ENCODE measurements around the gene ALPI.

Gene ALPI

DNA sequence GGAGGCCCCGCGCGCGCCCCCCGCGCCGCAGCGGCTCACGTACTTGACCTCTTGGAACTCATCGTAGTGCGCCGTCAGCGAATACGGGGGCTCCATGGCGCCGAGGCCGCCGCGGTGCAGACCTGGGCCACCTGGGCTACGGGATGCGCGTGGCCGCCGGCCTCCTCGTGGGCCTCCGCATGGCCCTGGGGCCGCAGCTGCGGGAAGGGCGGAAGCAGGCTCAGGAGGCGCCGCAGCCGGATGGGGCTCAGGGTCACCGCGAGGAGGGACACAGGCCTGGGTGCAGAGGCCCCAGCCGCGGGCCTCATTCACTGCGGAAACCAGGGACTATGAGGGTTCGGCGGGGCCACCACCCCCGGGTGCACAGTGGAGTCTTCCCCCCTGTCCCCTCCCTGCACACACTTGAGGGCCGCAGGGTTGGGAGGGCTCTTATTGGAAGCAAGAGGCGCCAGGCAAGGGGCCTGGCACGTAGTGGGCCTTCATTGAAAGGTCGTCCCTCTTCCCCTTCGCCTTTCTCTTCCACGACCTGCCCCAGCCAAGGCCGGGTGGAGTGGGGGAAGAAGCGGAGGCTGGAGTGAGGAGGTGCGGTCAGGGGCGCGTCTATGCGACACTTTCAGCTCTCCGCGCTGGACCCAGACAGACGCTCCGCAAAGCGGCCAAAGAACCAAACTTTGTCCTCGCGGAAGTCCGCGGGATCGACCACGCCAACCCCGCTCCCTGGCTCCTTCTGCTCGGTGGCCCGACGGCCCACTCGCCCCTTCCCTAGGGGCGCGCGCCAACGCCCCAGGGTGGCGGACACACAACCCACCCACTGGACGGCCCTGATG, 30.8 kb downstream of the ALPI start:
- no peak for DNase-seq

DNA sequence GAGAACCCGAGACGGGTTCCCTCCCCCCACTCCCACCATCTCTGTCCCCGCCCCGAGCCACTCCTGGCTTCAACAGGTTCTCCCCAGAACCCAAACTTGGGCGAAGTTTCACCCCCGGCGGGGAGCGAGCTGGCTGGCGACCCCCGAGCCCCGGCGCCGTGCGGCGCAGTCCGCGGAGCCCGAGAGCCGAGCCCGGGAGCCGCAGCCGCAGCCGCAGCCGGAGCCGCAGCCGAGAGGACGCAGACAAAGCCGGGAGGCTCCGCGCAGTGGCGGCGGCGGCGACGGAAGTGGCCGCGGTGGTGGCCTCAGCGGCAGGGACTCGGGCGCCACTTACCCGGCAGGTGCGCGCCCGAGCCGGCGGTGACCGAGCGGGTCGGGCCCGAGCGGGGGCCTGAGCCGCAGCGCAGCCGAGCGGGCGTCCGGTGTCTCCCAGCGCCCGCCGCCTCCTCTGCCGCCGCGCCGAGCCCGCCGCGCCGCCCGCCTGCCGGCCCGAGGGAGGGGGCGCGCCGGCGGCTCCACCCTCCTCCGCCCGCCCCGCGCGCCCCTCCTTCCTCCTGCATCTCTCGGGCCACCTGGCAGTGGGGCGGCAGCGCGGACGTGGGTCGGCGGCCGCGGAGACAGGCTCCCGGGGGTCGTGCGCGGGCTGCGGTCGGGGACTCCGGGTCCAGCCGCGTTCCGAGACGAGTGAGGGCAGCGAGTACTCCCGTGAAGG, 31.6 kb downstream of the ALPI start, which contains the start of gene ECEL1:
Gene ECEL1 (minus strand): TSS at position 450 of the 712 bp plus-strand sequence. CDS start 1,181 bp downstream, outside the sequence.
- no peak for DNase-seq

DNA sequence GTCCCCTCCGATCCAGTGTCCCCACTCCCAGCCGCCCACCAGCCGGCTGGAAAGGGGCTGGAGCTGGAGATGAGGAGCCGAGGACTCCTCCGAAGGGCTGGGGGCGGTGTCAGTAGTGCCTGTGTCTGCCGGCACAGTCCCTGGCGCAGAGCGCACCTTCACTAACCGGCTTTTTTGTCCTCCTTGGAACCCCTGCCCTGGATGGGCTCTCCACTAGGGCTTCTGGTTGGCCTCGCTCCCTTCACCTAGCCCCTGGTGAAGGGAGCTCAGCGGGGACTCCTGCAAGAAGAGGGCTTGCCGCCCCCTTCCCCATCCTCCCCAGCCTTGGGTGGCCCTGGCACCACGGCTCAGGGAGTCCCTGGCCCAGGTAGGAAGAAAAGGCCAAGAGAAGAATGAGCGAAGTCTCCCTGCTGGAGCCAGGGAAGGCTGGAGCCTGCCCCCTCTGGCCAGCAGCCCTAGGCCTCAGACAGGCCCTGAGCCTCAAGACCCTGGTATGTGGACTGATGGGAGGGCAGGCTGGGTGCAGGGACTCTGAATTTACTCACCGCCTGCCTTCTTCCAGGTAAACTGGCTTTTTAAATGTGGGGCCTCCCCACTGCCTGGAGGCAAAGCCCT, 32.3 kb downstream of the ALPI start:
- no peak for DNase-seq

DNA sequence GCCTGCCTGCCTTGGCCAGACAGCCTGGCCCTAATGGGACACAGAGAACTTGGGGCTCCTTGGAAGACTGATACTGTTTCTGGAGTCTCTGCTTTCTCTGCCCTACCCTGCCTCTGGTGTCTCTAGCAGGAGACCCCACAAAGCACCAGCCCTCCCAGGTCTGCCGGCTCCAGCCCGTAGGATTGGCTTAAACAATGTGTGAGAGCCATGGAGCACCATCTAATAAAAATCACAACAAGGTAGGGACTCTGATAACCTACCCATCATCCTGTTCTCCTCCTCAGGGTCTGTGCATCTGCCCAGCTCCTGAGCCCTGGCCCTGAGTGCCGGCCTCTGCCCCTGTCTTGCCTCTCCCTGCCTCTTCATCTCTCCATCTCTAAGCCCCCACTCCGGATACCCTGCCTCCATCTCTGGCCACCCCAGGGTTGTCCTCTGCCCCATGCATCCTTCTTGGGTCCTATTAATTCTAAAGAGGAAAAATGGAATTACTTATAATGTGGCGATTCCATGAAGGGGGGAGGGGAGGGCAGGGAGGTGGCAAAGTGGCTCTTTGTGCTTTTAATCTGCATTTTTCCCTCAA, 32.9 kb downstream of the ALPI start:
- DNase-seq: no peak

DNA sequence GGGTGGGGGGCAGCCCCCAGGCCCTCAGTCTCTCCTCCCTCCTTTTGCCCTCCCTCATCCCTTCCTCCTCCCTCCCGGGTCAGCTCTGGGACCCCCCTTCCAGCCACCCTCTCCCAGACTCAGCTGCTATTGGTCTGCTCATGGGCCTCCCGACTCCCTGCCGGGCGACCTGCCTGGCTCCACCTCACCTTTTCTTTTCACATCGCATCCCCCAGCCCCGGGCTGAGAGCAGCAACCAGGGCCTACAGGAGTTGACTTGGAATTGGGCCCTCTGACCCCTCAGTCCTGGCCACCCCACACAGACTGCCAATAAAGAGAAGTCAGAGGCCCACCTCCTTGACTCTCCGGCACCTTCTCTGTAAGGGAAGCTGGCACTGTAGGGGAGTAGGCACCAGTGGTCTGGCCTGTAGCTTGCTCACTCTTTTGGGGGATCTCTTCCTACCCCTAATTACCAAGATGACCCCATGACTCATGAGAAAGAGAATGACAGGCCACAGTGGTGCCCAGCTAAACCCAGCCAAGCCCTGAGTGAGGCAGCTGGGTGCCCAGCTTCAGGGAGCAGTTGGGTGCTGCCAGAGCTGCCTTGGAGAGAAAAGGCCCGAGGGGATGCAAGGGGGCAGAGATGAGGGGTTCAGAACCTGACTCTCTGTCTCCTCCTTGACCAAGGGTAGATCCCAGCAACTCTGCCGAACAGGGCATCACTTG, 33.7 kb downstream of the ALPI start:
- no peak for DNase-seq

DNA sequence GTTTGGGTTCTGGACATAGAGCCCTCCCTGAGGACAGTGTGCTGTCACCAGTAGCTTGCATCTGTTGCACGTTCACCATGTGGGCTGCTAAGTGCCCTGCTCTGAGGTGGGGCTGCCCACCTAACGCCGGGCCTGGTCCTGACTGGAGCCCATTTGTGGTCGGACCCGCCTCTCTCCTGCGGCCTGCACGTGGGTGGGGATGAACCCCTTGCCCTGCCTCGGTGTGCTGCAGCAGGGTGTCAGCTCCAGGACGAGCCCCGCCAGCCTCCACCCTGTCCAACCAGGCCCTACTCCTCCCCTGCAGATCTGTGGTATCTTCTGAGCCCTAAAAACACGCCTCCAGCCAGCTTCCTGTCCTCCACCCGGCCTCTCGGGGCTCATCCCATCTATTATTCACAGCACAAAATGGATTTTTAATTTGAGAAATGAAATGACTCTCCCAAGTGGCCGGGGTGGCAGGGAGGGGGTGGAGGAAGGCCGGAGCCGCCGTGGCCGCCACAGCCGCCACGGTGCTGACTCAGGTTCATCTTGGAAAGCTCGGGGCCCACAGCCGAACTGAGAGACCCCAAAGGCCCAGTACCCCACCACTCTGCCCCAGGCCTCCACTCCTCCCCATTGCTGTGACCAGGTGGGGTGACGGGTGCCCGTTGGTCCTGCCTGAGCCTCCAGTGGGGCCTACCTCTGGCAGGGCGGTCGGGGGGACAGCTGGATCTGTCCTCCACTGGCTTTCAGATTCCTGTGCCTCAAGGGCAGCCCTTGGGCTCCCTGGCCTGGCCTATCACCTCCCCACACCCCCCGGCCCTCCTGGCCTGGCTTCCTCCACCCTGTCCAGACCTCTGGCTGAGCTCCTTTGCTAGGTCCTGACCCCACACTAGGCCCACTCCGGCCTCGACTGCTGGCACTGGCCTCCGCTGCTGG, 34.5 kb downstream of the ALPI start:
- DNase-seq: no peak

DNA sequence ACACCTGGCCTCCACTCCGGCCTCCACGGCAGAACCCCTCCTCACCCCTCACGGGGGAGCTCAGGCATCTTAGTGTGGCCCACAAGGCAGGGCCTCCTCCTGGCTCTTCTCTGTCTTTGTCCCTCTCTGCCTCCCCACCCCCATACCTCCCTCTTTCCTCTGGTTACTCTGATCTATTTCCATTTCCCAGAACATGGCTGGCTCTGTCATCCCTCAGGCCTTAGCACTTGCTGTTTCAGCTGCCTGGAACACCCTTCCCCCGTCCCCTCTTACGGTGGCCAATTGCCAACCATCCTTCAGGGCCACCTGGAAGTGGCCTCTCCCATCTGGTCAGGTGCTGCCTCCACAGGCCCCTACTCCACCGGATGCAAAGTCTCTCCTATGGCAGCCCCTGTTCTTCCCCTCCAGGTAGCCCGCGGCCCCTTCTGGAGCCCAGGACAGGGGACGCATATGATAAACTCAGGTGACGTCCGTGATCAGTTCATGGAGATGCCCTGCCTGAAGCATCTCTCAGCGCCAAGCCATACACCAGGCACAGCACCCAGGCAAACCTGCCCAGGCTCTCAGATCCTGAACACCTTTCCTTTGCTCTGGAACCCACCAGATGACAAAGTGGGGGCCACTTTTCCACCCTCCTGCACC, 35.3 kb downstream of the ALPI start:
- no peak for DNase-seq

DNA sequence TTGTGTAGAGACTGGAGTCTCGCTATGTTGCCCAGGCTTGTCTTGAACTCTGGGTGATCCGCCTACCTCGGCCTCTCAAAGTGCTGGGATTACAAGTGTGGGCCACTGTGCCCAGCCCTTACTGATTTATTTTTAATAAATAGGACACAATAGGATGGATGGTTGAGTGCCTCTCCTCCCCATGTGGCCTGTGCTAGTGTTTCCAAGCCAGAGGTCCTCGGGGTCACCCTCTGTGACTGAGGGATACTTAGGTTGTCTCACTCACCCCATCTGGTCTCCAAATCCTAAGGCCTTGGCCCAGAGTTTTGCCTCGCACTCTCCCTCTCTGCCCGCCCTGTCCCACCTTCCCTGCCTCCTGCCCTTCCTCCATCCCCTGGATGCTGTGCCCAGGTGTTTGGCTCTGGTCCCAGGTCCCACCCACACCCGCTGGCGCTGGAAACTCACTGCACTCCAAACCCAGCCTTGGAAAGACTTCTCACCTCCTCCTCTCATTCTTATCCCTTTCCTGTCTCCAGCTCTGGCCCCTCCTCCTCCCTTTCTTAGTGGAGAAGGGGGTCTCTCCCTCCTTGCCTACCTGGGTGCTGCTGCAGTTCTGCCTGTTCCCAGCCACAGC, 36.4 kb downstream of the ALPI start:
- DNase-seq: no peak

DNA sequence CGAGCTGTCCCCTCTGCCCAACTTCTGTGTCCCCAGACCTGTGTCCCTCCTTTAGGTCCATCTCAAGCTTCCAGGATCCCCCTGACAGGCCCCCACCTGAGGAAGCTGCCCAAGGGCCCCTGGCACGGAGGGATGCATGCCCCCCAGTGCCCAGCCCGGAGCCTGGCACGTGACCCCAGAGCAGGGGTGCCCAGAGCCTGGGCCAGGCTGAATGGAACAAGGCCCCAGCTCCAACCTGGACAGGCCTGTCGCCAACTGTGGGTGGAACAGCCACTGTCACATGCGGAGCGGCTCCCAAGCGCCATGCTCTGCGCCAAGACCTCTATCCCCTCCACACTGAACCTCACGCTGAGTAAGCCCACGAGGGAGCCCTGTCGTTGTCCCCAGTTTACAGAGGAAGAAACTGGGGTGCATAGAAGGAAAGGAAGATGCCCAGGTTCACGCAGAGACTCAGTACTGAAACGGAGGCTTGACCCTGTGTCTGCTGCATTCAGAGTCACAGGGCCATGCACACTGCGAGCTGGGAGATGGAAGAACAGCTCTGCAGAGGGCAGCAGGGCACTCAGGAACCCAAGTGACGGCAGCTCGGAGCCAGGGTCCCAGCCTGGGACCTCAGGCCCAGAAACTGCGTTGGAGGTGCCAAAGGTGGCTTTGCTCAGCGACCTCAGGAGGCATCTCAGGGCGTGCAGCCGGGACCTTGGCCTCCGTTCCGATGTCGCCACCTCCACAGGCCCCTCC, 37.2 kb downstream of the ALPI start:
- no peak for DNase-seq

DNA sequence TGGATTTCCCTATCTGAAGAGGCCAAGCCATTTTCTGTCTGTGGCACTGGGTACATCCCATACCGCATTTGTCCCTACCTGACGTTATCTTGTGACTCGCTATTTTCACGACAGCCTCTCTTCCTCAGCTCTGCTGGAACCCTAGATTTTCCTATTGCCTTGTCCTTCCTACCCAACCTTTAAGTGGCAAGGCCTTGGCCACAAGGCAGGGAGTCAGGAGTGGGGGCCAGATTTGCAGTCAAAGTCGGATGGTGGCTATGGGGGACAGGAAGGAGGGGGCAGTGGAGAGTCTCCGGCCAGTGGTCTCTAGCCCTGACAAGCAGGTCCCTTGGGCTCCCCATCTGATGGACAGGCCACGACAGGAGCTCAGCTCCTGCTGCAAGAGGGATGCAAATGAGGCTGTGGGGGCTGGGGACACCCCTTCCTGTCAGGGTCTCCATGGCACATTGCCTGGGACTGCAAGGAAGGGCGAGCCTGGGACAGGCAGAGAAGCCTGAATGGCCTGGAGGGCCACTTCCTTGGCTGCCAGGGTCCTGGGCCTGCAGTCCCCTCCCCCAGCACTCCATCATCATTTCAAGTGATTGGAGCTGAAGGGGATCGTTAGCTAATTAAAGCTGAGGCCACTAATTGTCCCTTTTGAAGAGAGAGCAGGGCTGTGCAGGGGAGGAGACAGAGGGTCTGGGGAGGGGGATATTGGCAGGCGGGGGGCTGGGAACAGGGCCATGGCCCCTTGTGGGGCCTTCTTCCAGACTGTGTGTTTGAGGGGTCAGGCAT, 37.9 kb downstream of the ALPI start:
- no peak for DNase-seq

DNA sequence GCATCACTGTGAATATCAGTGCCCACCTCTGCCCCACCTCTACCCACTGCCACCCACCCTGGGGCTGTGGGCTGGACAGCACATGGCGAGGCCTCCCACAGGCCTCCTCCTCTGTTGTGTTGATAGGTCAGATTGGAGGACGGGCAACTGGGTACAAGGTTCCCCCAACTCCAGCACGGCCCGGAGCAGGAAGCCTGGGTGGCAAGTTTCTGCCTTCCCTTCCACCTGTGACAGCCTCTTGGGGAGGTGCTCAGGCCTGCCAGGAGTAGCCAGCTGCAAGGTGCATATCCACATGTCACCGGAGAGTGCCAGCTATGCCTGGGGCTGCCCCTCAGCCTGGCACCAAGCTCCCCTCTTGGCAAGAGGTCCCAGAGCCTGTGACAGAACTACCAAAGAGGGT, 38.6 kb downstream of the ALPI start:
- no peak for DNase-seq

DNA sequence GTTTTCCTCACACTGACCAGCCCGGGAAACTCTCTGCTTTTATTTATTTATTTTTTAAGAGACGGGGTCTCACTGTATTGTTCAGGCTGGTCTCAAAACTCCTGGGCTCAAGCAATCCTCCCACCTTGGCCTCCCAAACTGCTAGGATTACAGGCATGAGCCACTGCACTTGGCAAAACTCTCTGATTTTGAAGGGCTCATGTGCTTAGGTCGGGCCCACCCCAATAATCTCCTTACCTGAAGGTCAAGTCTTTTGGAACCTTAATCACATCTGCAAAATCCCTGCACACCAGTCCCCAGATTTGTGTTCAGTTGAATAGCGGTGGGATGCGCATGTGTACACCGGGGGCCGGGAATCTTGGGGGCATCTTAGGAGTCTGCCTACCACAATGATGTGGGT, 39.3 kb downstream of the ALPI start:
- no peak for DNase-seq

DNA sequence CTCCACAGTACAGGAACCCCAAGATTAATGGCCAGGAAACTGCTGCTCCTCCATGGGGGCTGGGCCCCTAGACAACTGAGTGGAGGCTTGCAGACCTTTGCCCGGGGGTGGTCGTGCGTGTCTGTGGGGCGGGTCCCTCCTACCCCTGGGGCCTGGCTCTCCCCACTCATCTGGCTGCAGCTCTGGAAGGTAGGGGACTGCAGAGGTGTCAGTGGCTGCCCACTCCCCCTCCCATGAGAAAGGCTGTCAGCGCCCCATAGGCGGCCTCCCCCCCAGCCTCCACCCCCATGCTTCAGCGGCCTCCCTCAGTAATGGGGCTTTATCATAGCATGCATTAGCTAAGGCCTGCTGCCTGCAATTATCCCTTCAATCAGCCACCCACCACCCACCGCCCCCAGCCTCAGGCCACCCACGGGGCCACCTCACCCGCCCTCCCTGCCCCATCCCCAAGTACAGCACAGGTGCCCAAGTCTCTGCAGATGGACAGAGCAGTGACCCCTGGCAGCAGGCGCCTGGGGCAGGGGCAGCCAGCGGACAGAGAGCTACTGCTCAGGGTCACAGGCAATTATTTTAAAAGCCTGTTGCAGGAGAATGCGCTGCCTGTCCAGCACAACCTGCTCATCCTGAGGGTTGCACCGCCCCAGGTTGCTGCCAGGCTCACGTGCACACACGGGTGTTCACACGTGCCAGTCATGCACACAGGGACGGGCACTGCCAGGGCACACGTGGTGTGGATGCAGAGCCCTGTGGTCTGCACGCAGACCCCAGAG, 40.7 kb downstream of the ALPI start:
- no peak for DNase-seq

DNA sequence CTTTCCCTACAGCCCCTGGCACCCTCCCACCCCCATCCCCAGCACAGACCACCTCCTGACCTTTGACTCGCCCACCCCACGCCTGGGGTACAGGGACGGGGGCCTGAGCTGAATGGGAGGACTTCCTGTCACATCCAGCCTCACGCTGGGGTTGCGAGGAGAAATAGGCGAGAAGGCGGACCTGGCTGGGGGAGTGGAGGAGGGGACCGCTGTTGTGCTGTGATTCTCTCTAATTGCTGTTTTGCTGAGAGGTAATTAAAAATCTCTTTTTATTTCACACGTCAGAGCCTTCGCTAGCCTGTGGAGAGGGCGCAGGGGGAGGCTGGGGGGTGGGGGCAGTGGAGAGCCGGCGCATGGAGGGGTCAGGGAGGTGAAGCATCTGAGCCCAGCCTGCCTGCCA, 41.4 kb downstream of the ALPI start:
- DNase-seq: no peak

DNA sequence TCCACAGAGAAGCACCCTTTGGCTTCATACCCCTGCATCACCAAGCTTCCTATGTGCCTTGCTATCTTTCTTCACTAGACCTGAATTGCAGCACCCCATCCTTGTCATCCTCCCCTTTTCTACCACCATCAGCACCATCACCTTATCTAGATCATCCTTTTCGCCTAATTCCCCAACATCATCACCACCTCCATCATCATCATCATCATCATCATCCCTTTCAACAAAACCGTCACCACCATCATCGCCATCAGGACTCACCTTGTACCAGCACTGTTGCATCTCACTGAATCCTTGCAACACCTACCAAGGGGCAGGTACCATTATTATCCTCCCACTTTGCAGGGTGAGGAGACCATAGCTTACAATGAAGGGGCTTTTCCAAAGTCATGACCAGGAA, 42.5 kb downstream of the ALPI start:
- DNase-seq: no peak

DNA sequence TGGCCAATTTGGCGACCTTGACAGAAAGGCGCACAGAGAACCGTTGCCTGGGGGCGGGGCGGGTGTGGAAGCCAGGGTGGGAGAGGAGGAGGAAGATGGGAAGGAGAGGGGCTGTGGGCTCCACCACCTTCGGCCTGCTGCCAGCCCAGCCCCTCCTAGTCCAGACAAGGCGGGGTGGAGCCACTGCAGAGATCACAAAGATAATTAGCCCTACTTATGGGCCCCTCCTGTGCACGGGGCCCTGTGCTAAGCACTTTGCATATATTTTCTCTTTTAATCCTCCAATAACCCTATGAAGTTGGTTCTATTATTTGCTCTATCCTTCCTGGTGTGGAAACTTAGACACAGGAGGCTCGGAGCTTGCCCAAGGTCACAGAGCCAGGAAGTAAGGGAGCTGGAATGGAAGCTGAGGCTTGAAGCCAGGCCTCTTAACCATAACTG, 45.4 kb downstream of the ALPI start:
- DNase-seq: no peak

DNA sequence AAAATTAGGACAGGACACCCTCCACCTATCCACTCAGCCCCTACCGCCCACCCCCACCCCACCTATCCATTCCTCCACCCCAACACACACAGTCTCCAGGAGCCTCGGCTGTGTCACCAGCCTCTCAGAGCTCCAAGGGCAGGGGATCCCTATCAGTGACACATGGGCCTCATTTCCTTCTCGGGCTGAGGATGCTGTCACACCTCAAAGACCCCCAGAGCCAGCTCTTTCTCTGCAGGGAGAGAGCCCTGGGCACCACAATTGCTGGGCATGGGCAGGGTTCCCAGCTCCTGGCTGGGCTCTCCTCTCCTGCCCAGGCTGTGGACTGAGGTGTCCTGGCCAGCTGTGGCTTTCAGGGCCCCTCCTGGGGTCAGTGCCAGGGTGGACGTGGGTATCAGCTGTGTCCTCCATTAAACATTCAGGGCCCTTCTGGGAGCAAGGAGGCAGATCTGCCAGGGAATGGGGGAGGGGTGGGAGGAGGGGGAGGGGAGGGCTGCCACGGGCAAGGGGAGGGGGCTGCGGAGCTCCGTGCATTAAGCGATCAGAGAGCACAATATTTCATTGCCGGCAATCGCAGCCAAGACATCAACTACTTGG, 45.9 kb downstream of the ALPI start:
- no peak for DNase-seq

DNA sequence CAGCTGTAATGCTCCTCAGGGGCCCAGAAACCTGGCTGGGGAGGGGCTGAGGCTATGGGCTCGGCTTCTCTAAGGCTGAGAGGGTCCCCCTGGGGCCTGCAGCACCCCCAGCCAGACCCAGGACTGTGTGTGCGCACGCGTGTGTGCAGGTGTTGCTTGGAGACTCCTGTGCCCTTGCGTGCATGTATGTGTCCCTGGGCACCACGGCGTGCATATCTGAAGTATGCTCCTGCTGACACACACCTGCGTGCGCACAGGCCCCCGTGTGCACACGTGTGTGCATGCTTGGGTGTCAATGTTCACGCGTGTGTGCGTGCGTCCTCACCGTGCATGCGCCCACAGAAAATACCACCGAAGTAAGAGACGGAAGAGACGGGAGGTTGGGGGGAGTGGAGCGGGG, 46.6 kb downstream of the ALPI start:
- peak; percentile 42 for DNase-seq

Data from CD4-positive, alpha-beta T cell treated with Interferon gamma for 1 hour (primary cell).